HepG2 (cell line): ENCODE results near the gene MTFP1. TPM values are rescaled to one million over a fixed set of nuclear protein-coding genes. Genes with fewer than 3 reads are reported as not detected.

Experiments used
- BORCS8-MEF2B ChIP-seq: sonication (generic); formaldehyde crosslinking; IDR thresholded peaks from 2 replicates; pipeline ENCODE4 v1.8.0; 2022; ENCODE audit warnings: mild to moderate bottlenecking, missing genetic modification reagents
- E2F2 ChIP-seq: sonication (generic); formaldehyde crosslinking; IDR thresholded peaks from 2 replicates; pipeline ENCODE4 v1.4.0; 2020; ENCODE audit warnings: missing genetic modification reagents, borderline replicate concordance
- GABPB1 ChIP-seq: IDR thresholded peaks from 2 replicates; pipeline ENCODE4 v1.6.1; 2016; ENCODE audit warnings: mild to moderate bottlenecking, missing genetic modification reagents, moderate library complexity, missing compliant biosample characterization
- KDM3A ChIP-seq: IDR thresholded peaks from 2 replicates; pipeline ENCODE4 v1.6.1; 2018; ENCODE audit warnings: low read depth, missing compliant biosample characterization
- KDM5B ChIP-seq: sonication (generic); formaldehyde crosslinking; IDR thresholded peaks from 2 replicates; pipeline ENCODE4 v1.4.0; 2020; ENCODE audit warnings: missing genetic modification reagents, mild to moderate bottlenecking, borderline replicate concordance
- MLLT10 ChIP-seq: sonication (generic); formaldehyde crosslinking; IDR thresholded peaks from 2 replicates; pipeline ENCODE4 v1.4.0; 2020; ENCODE audit warnings: missing genetic modification reagents
- NR2F1 ChIP-seq, 2 experiments: fragments of 450-650 bp in 1 of 2; formaldehyde crosslinking in 1 of 2; IDR thresholded peaks; 2 replicates each; pipeline versions ENCODE4 v1.5.0 to v1.6.1; 2016 to 2020; ENCODE audit warnings: mild to moderate bottlenecking in 1 of 2, missing compliant biosample characterization in 1 of 2, missing genetic modification reagents in 1 of 2, moderate library complexity in 1 of 2
- RAD21 ChIP-seq: fragments of 450-650 bp; formaldehyde crosslinking; IDR thresholded peaks from 2 replicates; pipeline ENCODE4 v1.5.0; 2020; ENCODE audit warnings: mild to moderate bottlenecking
- RBFOX2 ChIP-seq: fragments of 200-400 bp; formaldehyde crosslinking; IDR thresholded peaks from 2 replicates; pipeline ENCODE4 v1.6.1; 2017; ENCODE audit warnings: low read depth, mild to moderate bottlenecking, low read length
- REL ChIP-seq: sonication (generic); formaldehyde crosslinking; conservative IDR thresholded peaks from 2 replicates; pipeline ENCODE4 v1.8.0; 2022; ENCODE audit warnings: mild to moderate bottlenecking, missing genetic modification reagents, moderate library complexity
- RFXANK ChIP-seq: IDR thresholded peaks from 2 replicates; pipeline ENCODE4 v1.6.1; 2016
- SMAD1 ChIP-seq: sonication (generic); formaldehyde crosslinking; IDR thresholded peaks from 2 replicates; pipeline ENCODE4 v1.4.0; 2020; ENCODE audit warnings: missing genetic modification reagents, low read depth, mild to moderate bottlenecking, borderline replicate concordance
- ZMYM4 ChIP-seq: sonication (generic); formaldehyde crosslinking; IDR thresholded peaks from 2 replicates; pipeline ENCODE4 v1.8.1; 2023; ENCODE audit warnings: mild to moderate bottlenecking, missing genetic modification reagents
- ZNF326 ChIP-seq: sonication (generic); formaldehyde crosslinking; IDR thresholded peaks from 2 replicates; pipeline ENCODE4 v1.4.0; 2020; ENCODE audit warnings: missing genetic modification reagents, borderline replicate concordance
- ZNF747 ChIP-seq: sonication (generic); formaldehyde crosslinking; IDR thresholded peaks from 2 replicates; pipeline ENCODE4 v1.8.1; 2023; ENCODE audit warnings: missing genetic modification reagents, mild to moderate bottlenecking, borderline replicate concordance
- polyA plus RNA-seq, 8 experiments: library from polyadenylated mRNA; depleted of rRNA in 3 of 8; stranded (reverse) in 7 of 8; unstranded in 1 of 8; fragments of >200 nt; fragmentation: Illumina TruSeq in 4 of 8; extraction: Trizol in 4 of 8; gene quantifications; 2 replicates each; pipeline versions ENCODE4 v1.2.1 to v1.2.3, GENCODE V29; 2011 to 2016; ENCODE audit warnings: low read depth in 4 of 8, missing spikeins in 1 of 8, mixed read lengths in 1 of 8; ENCODE audit not compliant: insufficient read depth in 1 of 8
- total RNA-seq, 5 experiments: library from RNA; depleted of rRNA; stranded (reverse); fragments of >200 nt; fragmentation: Illumina TruSeq; extraction: Trizol; gene quantifications; 2 replicates each; pipeline ENCODE4 v1.2.3, GENCODE V29; 2016; ENCODE audit warnings: low read depth in 1 of 5
- TF ChIP-seq, protein P1 (sequence below), 2 experiments: fragments of 450-650 bp in 1 of 2; sonication (generic) in 1 of 2; formaldehyde crosslinking in 1 of 2; IDR thresholded peaks; 2 replicates each; pipeline versions ENCODE4 v1.6.1 to v1.8.0; 2016 to 2022; ENCODE audit warnings: antibody characterized with exemption in 1 of 2, mild to moderate bottlenecking in 1 of 2, missing genetic modification reagents in 1 of 2
- TF ChIP-seq, protein P2 (sequence below): sonication (generic); formaldehyde crosslinking; IDR thresholded peaks from 2 replicates; pipeline ENCODE4 v1.5.0; 2020; ENCODE audit warnings: mild to moderate bottlenecking, missing genetic modification reagents, moderate library complexity

MTFP1 gene
- total and polyA plus RNA-seq, 2 of the 13 experiments (the other 11 are each of a cell fraction or from before 2014, with no cell fraction given), result 29.5 to 45.6 TPM

- no peak; the same call in 1 of the 2 replicates for TF ChIP-seq E2F2 (CRISPR knock-in tag)
- TF ChIP-seq RAD21 (CRISPR knock-in tag), result no peak; the same call in 1 of the 2 replicates
- TF ChIP-seq GABPB1 (CRISPR knock-in tag), result peak; percentile 88
- no peak; the same call in 1 of the 2 replicates for TF ChIP-seq BORCS8-MEF2B
- TF ChIP-seq, protein P1, sequence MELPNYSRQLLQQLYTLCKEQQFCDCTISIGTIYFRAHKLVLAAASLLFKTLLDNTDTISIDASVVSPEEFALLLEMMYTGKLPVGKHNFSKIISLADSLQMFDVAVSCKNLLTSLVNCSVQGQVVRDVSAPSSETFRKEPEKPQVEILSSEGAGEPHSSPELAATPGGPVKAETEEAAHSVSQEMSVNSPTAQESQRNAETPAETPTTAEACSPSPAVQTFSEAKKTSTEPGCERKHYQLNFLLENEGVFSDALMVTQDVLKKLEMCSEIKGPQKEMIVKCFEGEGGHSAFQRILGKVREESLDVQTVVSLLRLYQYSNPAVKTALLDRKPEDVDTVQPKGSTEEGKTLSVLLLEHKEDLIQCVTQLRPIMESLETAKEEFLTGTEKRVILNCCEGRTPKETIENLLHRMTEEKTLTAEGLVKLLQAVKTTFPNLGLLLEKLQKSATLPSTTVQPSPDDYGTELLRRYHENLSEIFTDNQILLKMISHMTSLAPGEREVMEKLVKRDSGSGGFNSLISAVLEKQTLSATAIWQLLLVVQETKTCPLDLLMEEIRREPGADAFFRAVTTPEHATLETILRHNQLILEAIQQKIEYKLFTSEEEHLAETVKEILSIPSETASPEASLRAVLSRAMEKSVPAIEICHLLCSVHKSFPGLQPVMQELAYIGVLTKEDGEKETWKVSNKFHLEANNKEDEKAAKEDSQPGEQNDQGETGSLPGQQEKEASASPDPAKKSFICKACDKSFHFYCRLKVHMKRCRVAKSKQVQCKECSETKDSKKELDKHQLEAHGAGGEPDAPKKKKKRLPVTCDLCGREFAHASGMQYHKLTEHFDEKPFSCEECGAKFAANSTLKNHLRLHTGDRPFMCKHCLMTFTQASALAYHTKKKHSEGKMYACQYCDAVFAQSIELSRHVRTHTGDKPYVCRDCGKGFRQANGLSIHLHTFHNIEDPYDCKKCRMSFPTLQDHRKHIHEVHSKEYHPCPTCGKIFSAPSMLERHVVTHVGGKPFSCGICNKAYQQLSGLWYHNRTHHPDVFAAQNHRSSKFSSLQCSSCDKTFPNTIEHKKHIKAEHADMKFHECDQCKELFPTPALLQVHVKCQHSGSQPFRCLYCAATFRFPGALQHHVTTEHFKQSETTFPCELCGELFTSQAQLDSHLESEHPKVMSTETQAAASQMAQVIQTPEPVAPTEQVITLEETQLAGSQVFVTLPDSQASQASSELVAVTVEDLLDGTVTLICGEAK (IDR thresholded peaks at IDR 0.05), result no peak
- TF ChIP-seq, protein P1 (CRISPR knock-in tag; IDR thresholded peaks at IDR 0.05), result peak; percentile 51
- peak; percentile 98 for TF ChIP-seq RBFOX2
- 0 out of 2 replicates have a peak, but pooled peaks have one; percentile 37 for TF ChIP-seq MLLT10 (CRISPR knock-in tag)
- no peak for TF ChIP-seq RFXANK (CRISPR knock-in tag)
- TF ChIP-seq KDM5B (CRISPR knock-in tag), result peak; percentile 74; the same call in 1 of the 2 replicates
- no peak for TF ChIP-seq REL (CRISPR knock-in tag)
- TF ChIP-seq ZNF747, result peak; percentile 89
- TF ChIP-seq NR2F1 (CRISPR knock-in tag; IDR thresholded peaks at IDR 0.05), result peak; percentile 34 to 38; a peak in 2 of 4 replicates
- TF ChIP-seq KDM3A (CRISPR knock-in tag), result 0 out of 2 replicates have a peak, but pooled peaks have one; percentile 25
- TF ChIP-seq SMAD1, result no peak
- TF ChIP-seq, protein P2, sequence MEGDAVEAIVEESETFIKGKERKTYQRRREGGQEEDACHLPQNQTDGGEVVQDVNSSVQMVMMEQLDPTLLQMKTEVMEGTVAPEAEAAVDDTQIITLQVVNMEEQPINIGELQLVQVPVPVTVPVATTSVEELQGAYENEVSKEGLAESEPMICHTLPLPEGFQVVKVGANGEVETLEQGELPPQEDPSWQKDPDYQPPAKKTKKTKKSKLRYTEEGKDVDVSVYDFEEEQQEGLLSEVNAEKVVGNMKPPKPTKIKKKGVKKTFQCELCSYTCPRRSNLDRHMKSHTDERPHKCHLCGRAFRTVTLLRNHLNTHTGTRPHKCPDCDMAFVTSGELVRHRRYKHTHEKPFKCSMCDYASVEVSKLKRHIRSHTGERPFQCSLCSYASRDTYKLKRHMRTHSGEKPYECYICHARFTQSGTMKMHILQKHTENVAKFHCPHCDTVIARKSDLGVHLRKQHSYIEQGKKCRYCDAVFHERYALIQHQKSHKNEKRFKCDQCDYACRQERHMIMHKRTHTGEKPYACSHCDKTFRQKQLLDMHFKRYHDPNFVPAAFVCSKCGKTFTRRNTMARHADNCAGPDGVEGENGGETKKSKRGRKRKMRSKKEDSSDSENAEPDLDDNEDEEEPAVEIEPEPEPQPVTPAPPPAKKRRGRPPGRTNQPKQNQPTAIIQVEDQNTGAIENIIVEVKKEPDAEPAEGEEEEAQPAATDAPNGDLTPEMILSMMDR (CRISPR knock-in tag), result no peak
- TF ChIP-seq ZNF326, result no peak
- no peak; the same call in 1 of the 2 replicates for TF ChIP-seq ZMYM4
Measured at GRCh38 chr22:30423301-30423958, 2.1 kb upstream of the MTFP1 start (continued).
